HepG2 (cell line): Measurements from ENCODE around the gene CHD9. TPM values are rescaled to one million over a fixed set of nuclear protein-coding genes. Genes with fewer than 3 reads are reported as not detected.

ENCODE experiments used
- HIVEP1 ChIP-seq: sonication (generic); formaldehyde crosslinking; IDR thresholded peaks from 2 replicates; pipeline ENCODE4 v1.4.0; 2020; ENCODE audit warnings: mild to moderate bottlenecking, missing genetic modification reagents
- LRRFIP1 ChIP-seq: sonication (generic); formaldehyde crosslinking; conservative IDR thresholded peaks from 2 replicates; pipeline ENCODE4 v1.4.0; 2020; ENCODE audit warnings: missing genetic modification reagents
- MATR3 ChIP-seq: sonication (generic); formaldehyde crosslinking; IDR thresholded peaks from 2 replicates; pipeline ENCODE4 v1.4.0; 2020; ENCODE audit warnings: missing genetic modification reagents
- PTBP1 ChIP-seq: fragments of 200-400 bp; formaldehyde crosslinking; IDR thresholded peaks from 2 replicates; pipeline ENCODE4 v1.6.1; 2018; ENCODE audit warnings: low read length, low read depth; ENCODE audit not compliant: poor library complexity, severe bottlenecking
- ZBTB33 ChIP-seq: sonication (generic); formaldehyde crosslinking; IDR thresholded peaks from 2 replicates; pipeline ENCODE4 v1.4.0; 2020; ENCODE audit warnings: missing genetic modification reagents
- ZNF724P ChIP-seq: sonication (generic); formaldehyde crosslinking; IDR thresholded peaks from 2 replicates; pipeline ENCODE4 v1.8.0; 2022; ENCODE audit warnings: missing genetic modification reagents, borderline replicate concordance
- ZSCAN9 ChIP-seq: IDR thresholded peaks from 2 replicates; pipeline ENCODE4 v1.6.1; 2016; ENCODE audit warnings: borderline replicate concordance
- polyA plus RNA-seq, 8 experiments: library from polyadenylated mRNA; depleted of rRNA in 3 of 8; stranded (reverse) in 7 of 8; unstranded in 1 of 8; fragments of >200 nt; fragmentation: Illumina TruSeq in 4 of 8; extraction: Trizol in 4 of 8; gene quantifications; 2 replicates each; pipeline versions ENCODE4 v1.2.1 to v1.2.3, GENCODE V29; 2011 to 2016; ENCODE audit warnings: low read depth in 4 of 8, missing spikeins in 1 of 8, mixed read lengths in 1 of 8; ENCODE audit not compliant: insufficient read depth in 1 of 8
- total RNA-seq, 5 experiments: library from RNA; depleted of rRNA; stranded (reverse); fragments of >200 nt; fragmentation: Illumina TruSeq; extraction: Trizol; gene quantifications; 2 replicates each; pipeline ENCODE4 v1.2.3, GENCODE V29; 2016; ENCODE audit warnings: low read depth in 1 of 5
- TF ChIP-seq, protein P1 (sequence below): sonication (generic); formaldehyde crosslinking; IDR thresholded peaks from 2 replicates; pipeline ENCODE4 v1.4.0; 2020; ENCODE audit warnings: missing genetic modification reagents
- TF ChIP-seq, protein P2 (sequence below): sonication (generic); formaldehyde crosslinking; IDR thresholded peaks from 2 replicates; pipeline ENCODE4 v1.4.0; 2020; ENCODE audit warnings: low read depth, missing genetic modification reagents
- TF ChIP-seq, protein P3 (sequence below): sonication (generic); formaldehyde crosslinking; IDR thresholded peaks from 2 replicates; pipeline ENCODE4 v1.5.0; 2020; ENCODE audit warnings: mild to moderate bottlenecking, missing genetic modification reagents, borderline replicate concordance
- TF ChIP-seq, protein P4 (sequence below): sonication (generic); formaldehyde crosslinking; IDR thresholded peaks from 2 replicates; pipeline ENCODE4 v1.8.1; 2023; ENCODE audit warnings: mild to moderate bottlenecking, moderate library complexity, missing genetic modification reagents

Gene CHD9
- total and polyA plus RNA-seq, 2 of the 13 experiments (the other 11 are each of a cell fraction or from before 2014, with no cell fraction given), result 23.4 to 27.7 TPM

DNA sequence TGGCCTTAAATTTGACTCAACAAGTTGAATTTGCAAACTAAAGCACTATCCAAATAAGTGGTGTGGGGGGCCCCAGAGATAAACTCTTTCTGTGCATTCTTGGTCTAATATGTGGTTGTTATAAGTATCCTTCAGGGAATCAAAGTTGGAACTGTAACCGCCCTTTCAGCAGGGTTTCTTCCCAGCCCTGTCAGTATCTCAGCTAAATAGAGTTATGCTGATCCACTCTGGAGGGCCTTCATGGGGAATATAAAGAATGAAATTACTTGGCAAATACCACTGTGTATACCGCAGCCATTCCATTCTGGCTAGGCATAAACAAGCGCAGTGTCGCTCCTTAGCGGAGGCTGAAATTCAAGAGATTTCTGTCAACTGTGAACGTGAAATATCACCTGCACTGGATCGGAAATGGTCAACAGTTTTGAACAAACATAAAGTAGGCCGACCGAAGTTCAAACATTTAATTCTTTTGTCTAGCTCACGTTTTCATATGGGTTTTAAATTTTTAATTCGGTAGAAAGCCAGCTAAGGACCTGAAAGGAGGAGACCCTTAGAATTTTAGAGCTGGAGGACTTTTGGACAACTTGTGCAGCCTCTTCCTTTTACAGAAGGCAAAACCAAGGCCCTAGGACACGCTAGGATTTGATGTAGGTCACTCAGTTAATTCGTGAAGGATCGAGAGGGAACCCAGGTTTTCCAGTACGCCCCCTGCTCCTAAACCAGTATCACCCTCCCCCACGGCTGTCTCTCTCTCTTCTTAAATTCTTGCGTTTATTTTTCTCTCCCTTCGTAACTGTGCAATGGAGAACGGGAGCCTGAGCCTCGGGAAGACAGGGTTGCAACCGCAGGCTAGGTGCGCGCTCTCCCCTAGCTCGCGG is 74.7 kb downstream of the CHD9 start (continued):
- no peak for TF ChIP-seq MATR3 (CRISPR knock-in tag)
- TF ChIP-seq, protein P1, sequence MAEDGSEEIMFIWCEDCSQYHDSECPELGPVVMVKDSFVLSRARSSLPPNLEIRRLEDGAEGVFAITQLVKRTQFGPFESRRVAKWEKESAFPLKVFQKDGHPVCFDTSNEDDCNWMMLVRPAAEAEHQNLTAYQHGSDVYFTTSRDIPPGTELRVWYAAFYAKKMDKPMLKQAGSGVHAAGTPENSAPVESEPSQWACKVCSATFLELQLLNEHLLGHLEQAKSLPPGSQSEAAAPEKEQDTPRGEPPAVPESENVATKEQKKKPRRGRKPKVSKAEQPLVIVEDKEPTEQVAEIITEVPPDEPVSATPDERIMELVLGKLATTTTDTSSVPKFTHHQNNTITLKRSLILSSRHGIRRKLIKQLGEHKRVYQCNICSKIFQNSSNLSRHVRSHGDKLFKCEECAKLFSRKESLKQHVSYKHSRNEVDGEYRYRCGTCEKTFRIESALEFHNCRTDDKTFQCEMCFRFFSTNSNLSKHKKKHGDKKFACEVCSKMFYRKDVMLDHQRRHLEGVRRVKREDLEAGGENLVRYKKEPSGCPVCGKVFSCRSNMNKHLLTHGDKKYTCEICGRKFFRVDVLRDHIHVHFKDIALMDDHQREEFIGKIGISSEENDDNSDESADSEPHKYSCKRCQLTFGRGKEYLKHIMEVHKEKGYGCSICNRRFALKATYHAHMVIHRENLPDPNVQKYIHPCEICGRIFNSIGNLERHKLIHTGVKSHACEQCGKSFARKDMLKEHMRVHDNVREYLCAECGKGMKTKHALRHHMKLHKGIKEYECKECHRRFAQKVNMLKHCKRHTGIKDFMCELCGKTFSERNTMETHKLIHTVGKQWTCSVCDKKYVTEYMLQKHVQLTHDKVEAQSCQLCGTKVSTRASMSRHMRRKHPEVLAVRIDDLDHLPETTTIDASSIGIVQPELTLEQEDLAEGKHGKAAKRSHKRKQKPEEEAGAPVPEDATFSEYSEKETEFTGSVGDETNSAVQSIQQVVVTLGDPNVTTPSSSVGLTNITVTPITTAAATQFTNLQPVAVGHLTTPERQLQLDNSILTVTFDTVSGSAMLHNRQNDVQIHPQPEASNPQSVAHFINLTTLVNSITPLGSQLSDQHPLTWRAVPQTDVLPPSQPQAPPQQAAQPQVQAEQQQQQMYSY, result peak; percentile 57; the same call in 1 of the 2 replicates
- TF ChIP-seq LRRFIP1 (CRISPR knock-in tag), result no peak
- TF ChIP-seq HIVEP1 (CRISPR knock-in tag), result no peak
- TF ChIP-seq ZSCAN9 (CRISPR knock-in tag), result 0 out of 2 replicates have a peak, but pooled peaks have one; percentile 16
- TF ChIP-seq PTBP1, result no peak
- TF ChIP-seq, protein P2, sequence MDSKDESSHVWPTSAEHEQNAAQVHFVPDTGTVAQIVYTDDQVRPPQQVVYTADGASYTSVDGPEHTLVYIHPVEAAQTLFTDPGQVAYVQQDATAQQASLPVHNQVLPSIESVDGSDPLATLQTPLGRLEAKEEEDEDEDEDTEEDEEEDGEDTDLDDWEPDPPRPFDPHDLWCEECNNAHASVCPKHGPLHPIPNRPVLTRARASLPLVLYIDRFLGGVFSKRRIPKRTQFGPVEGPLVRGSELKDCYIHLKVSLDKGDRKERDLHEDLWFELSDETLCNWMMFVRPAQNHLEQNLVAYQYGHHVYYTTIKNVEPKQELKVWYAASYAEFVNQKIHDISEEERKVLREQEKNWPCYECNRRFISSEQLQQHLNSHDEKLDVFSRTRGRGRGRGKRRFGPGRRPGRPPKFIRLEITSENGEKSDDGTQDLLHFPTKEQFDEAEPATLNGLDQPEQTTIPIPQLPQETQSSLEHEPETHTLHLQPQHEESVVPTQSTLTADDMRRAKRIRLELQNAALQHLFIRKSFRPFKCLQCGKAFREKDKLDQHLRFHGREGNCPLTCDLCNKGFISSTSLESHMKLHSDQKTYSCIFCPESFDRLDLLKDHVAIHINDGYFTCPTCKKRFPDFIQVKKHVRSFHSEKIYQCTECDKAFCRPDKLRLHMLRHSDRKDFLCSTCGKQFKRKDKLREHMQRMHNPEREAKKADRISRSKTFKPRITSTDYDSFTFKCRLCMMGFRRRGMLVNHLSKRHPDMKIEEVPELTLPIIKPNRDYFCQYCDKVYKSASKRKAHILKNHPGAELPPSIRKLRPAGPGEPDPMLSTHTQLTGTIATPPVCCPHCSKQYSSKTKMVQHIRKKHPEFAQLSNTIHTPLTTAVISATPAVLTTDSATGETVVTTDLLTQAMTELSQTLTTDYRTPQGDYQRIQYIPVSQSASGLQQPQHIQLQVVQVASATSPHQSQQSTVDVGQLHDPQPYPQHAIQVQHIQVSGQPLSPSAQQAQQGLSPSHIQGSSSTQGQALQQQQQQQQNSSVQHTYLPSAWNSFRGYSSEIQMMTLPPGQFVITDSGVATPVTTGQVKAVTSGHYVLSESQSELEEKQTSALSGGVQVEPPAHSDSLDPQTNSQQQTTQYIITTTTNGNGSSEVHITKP (CRISPR knock-in tag), result 0 out of 2 replicates have a peak, but pooled peaks have one; percentile 33
- TF ChIP-seq, protein P3, sequence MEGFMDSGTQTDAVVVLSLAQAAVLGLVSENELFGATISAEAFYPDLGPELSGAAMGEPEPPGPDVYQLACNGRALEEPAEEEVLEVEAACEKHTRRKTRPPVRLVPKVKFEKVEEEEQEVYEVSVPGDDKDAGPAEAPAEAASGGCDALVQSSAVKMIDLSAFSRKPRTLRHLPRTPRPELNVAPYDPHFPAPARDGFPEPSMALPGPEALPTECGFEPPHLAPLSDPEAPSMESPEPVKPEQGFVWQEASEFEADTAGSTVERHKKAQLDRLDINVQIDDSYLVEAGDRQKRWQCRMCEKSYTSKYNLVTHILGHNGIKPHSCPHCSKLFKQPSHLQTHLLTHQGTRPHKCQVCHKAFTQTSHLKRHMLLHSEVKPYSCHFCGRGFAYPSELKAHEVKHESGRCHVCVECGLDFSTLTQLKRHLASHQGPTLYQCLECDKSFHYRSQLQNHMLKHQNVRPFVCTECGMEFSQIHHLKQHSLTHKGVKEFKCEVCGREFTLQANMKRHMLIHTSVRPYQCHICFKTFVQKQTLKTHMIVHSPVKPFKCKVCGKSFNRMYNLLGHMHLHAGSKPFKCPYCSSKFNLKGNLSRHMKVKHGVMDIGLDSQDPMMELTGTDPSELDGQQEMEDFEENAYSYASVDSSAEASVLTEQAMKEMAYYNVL (CRISPR knock-in tag), result peak; percentile 74; the same call in 1 of the 2 replicates
- TF ChIP-seq ZBTB33 (CRISPR knock-in tag), result no peak
- peak; percentile 41; the same call in 1 of the 2 replicates for TF ChIP-seq ZNF724P (CRISPR knock-in tag)
- TF ChIP-seq, protein P4, sequence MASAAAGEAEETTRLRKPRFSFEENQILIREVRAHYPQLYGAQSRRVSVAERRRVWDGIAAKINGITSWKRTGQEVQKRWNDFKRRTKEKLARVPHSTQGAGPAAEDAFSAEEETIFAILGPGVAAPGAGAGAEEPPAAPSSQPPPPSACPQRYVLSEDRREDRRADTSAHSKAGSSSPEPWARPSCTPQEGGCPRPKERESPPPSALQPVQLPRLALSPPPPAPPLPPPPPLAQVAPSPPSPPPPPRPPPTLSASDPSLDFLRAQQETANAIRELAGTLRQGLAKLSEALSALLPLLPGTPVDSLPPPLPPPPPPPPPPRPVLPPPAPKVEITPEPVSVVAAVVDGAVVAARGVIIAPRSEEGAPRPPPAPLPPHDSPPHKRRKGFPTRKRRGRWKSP, result peak; percentile 43
